BJ (cell line): ENCODE data around the gene RIBC1. TPM values are rescaled to one million over a fixed set of nuclear protein-coding genes. Genes with fewer than 3 reads are reported as not detected.

Source experiments
- CTCF ChIA-PET: fragments of 350-600 bp; formaldehyde crosslinking; extraction: SDS; loops from one replicate; lab custom pipeline; 2021; ENCODE audit warnings: antibody characterized with exemption, inconsistent platforms; lab: Yijun Ruan, JAX
- POLR2A ChIA-PET: fragments of 300-600 bp; sonication (Branson Sonifier 250); formaldehyde crosslinking; extraction: SDS; loops from one replicate; lab custom pipeline; 2021; ENCODE audit warnings: antibody characterized with exemption; lab: Charles Lee
- DNase-seq: peaks from one replicate; pipeline ENCODE4 v3.0.0-alpha.2; 2011; ENCODE audit warnings: low read depth
- H3K27me3 ChIP-seq: 2 replicates; pipeline ENCODE4 v1.6.0; 2011; ENCODE audit warnings: low read length; ENCODE audit not compliant: control insufficient read depth, insufficient read depth
- H3K36me3 ChIP-seq: 2 replicates; pipeline ENCODE4 v1.5.1; 2011; ENCODE audit warnings: low read length; ENCODE audit not compliant: control insufficient read depth, insufficient read depth
- H3K4me3 ChIP-seq: 2 replicates; pipeline ENCODE4 v1.5.1; 2011; ENCODE audit warnings: low read depth, mild to moderate bottlenecking, control low read depth, low read length
- CTCF ChIP-seq: IDR thresholded peaks from 2 replicates; pipeline ENCODE4 v1.5.1; 2011; ENCODE audit warnings: low read depth, mild to moderate bottlenecking, control low read depth, inconsistent platforms, low read length, moderate library complexity; ENCODE audit not compliant: insufficient read depth
- polyA plus RNA-seq: library from polyadenylated mRNA; depleted of rRNA; stranded (reverse); fragments of >200 nt; gene quantifications from 2 replicates; pipeline ENCODE4 v1.2.3, GENCODE V29; 2011

Gene RIBC1
- polyA plus RNA-seq, 1 experiment: not detected

GRCh38 chrX:53422086-53422860 lies 400 bp upstream of the RIBC1 start, which contains the start of gene SMC1A:
Gene SMC1A (minus strand): TSS chrX:53422654. CDS start chrX:53422600, 54 bp downstream.
- ChIA-PET CTCF (interaction anchor here (1.3 to 1.5 kb wide), 2 partner anchors 60 to 109 kb away, joined by 3 read pairs; no protein-coding TSS in a partner anchor), POLR2A (no interaction called here)
- Histone ChIP-seq H3K4me3 (peak within 1 kb of the TSS; percentile 65), H3K27me3 (no peaks in the 10 kb centered on the region), H3K36me3 (no peaks in the 10 kb centered on the region)
- peak; percentile 84 for DNase-seq
- TF ChIP-seq CTCF: no peak

GRCh38 chrX:53429755-53430154 lies 7.1 kb downstream of the RIBC1 start:
- no peak for DNase-seq
- no peak for TF ChIP-seq CTCF
- no peak overlapping the region for H3K4me3 ChIP-seq
- CTCF ChIA-PET: no interaction called here
- peaks cover 13% of the 10 kb centered on the region for H3K36me3 ChIP-seq
- H3K27me3 ChIP-seq: no peaks in the 10 kb centered on the region
- POLR2A ChIA-PET: no interaction called here

- TF ChIP-seq CTCF: no peak
- CTCF ChIA-PET: no interaction called here
- peaks cover 13% of the 10 kb centered on the region for H3K36me3 ChIP-seq
- no peaks in the 10 kb centered on the region for H3K27me3 ChIP-seq
- DNase-seq: no peak
- POLR2A ChIA-PET: no interaction called here
- no peak overlapping the region for H3K4me3 ChIP-seq
Measured at GRCh38 chrX:53430231-53430630, 7.6 kb downstream of the RIBC1 start.

- TF ChIP-seq CTCF: no peak
- ChIA-PET CTCF (interaction anchor here (0.6 to 3.3 kb wide), 2 partner anchors 121 to 172 kb away, joined by 4 to 17 read pairs; no protein-coding TSS in a partner anchor), POLR2A (no interaction called here)
- Histone ChIP-seq H3K27me3 (no peaks in the 10 kb centered on the region), H3K4me3 (peak within 1 kb of the TSS; percentile 72), H3K36me3 (peaks cover 13% of the 10 kb centered on the region)
- no peak for DNase-seq
Measured at GRCh38 chrX:53433651-53434639, 11.3 kb downstream of the RIBC1 start, which contains the start of gene HSD17B10. Gene HSD17B10 (minus strand): TSS chrX:53434370. CDS start chrX:53434345, 25 bp downstream.

GRCh38 chrX:53435997-53436396 lies 13.3 kb downstream of the RIBC1 start:
- H3K36me3 ChIP-seq: peaks cover 11% of the 10 kb centered on the region
- TF ChIP-seq CTCF: peak; percentile 78
- no peak overlapping the region for H3K4me3 ChIP-seq
- POLR2A ChIA-PET: no interaction called here
- CTCF ChIA-PET: interaction anchor here (1.3 to 3.3 kb wide), 5 partner anchors 21 to 123 kb away, joined by 3 to 17 read pairs (median 6); no protein-coding TSS in a partner anchor
- H3K27me3 ChIP-seq: no peaks in the 10 kb centered on the region
- DNase-seq: no peak
